Upper lobe of right lung (tissue), 1 donor: ENCODE results near the gene FAAP100. TPM values are rescaled to one million over a fixed set of nuclear protein-coding genes. Genes with fewer than 3 reads are reported as not detected.

Source experiments
- ATAC-seq: fragments of 200-7000 bp; cut with Tn5 transposase; one replicate; pipeline ENCODE4 v1.9.1; 2020; ENCODE audit warnings: mild to moderate bottlenecking, moderate library complexity
- DNase-seq: peaks from one replicate; pipeline ENCODE4 v3.0.0-alpha.2; 2020
- H3K27ac ChIP-seq: fragments of 200-600 bp; one replicate; pipeline ENCODE4 v1.8.0; 2022
- H3K27me3 ChIP-seq: fragments of 200-600 bp; one replicate; pipeline ENCODE4 v1.8.0; 2022; ENCODE audit warnings: mild to moderate bottlenecking
- H3K36me3 ChIP-seq: fragments of 200-600 bp; one replicate; pipeline ENCODE4 v1.8.0; 2022
- H3K4me1 ChIP-seq: fragments of 200-600 bp; one replicate; pipeline ENCODE4 v1.8.0; 2022
- H3K4me3 ChIP-seq: fragments of 200-600 bp; one replicate; pipeline ENCODE4 v1.8.0; 2022; ENCODE audit warnings: mild to moderate bottlenecking
- H3K9me3 ChIP-seq: fragments of 200-600 bp; one replicate; pipeline ENCODE4 v1.8.0; 2022
- CTCF ChIP-seq: fragments of 200-600 bp; IDR thresholded peaks from one replicate; pipeline ENCODE4 v1.8.0; 2022; ENCODE audit warnings: antibody characterized with exemption
- intact Hi-C: fragments of 100-400 bp; cut with DNase I; formaldehyde crosslinking; loops from one replicate; pipeline ENCODE4 v1.11.0; 2022
- total RNA-seq: library from RNA; stranded (reverse); fragmentation: NEBNext Ultra II Directional; extraction: Animal tissue kit (Norgen Biotek cat#: 25700); gene quantifications from one replicate; pipeline ENCODE4 v1.2.1, GENCODE V29; 2021
- donor health status: DM: no; HTN: yes; CAD: no; lungs with severe emphysema.

FAAP100 gene
- total RNA-seq, 1 donor from 2014 or later: 27.3 TPM

GRCh38 chr17:81542431-81543338 is 9.5 kb downstream of the FAAP100 start:
- TF ChIP-seq CTCF: no peak
- H3K36me3 ChIP-seq: peaks cover 66% of the 10 kb centered on the region
- peaks cover 2% of the 10 kb centered on the region for H3K27me3 ChIP-seq
- no peaks in the 10 kb centered on the region for H3K9me3 ChIP-seq
- intact Hi-C loops: no loop called here
- no peak for ATAC-seq
- H3K4me3 ChIP-seq: no peak overlapping the region
- no peaks in the 10 kb centered on the region for H3K4me1 ChIP-seq
- no peak overlapping the region for H3K27ac ChIP-seq
- DNase-seq: no peak

GRCh38 chr17:81541123-81541522 is 11.0 kb downstream of the FAAP100 start:
- Histone ChIP-seq H3K27ac (no peak overlapping the region), H3K36me3 (peaks cover 51% of the 10 kb centered on the region), H3K27me3 (peaks cover 16% of the 10 kb centered on the region), H3K4me1 (peaks cover 10% of the 10 kb centered on the region), H3K4me3 (no peak overlapping the region), H3K9me3 (no peaks in the 10 kb centered on the region)
- TF ChIP-seq CTCF: no peak
- ATAC-seq: no peak
- intact Hi-C loops: no loop called here
- no peak for DNase-seq

GRCh38 chr17:81540676-81541027 is 11.5 kb downstream of the FAAP100 start:
- H3K36me3 ChIP-seq: peaks cover 46% of the 10 kb centered on the region
- no peak overlapping the region for H3K27ac ChIP-seq
- intact Hi-C loops: no loop called here
- no peak overlapping the region for H3K4me3 ChIP-seq
- ATAC-seq (no peak), DNase-seq (peak; percentile 64)
- H3K27me3 ChIP-seq: peaks cover 16% of the 10 kb centered on the region
- H3K4me1 ChIP-seq: peaks cover 10% of the 10 kb centered on the region
- no peak for TF ChIP-seq CTCF
- no peaks in the 10 kb centered on the region for H3K9me3 ChIP-seq

GRCh38 chr17:81539961-81540675 is 12.0 kb downstream of the FAAP100 start:
- no peak for DNase-seq

GRCh38 chr17:81539571-81539900 is 12.6 kb downstream of the FAAP100 start:
- H3K4me3 ChIP-seq: no peak overlapping the region
- peaks cover 37% of the 10 kb centered on the region for H3K36me3 ChIP-seq
- H3K27ac ChIP-seq: no peak overlapping the region
- no peaks in the 10 kb centered on the region for H3K9me3 ChIP-seq
- ATAC-seq: no peak
- DNase-seq: no peak
- TF ChIP-seq CTCF: no peak
- H3K4me1 ChIP-seq: peaks cover 10% of the 10 kb centered on the region
- intact Hi-C loops: no loop called here
- H3K27me3 ChIP-seq: peaks cover 16% of the 10 kb centered on the region

More at GRCh38 chr17:81539961-81540675, 12.0 kb downstream of the FAAP100 start:
- Histone ChIP-seq H3K36me3 (peaks cover 41% of the 10 kb centered on the region), H3K4me1 (peaks cover 10% of the 10 kb centered on the region), H3K9me3 (no peaks in the 10 kb centered on the region), H3K27ac (no peak overlapping the region), H3K27me3 (peaks cover 16% of the 10 kb centered on the region), H3K4me3 (no peak overlapping the region)
- TF ChIP-seq CTCF: no peak
- intact Hi-C loops: no loop called here
- no peak for ATAC-seq
